Left ventricle myocardium inferior (tissue), 1 donor: ENCODE measurements around the gene PODNL1. TPM values are rescaled to one million over a fixed set of nuclear protein-coding genes. Genes with fewer than 3 reads are reported as not detected.

Experiments used
- DNase-seq: peaks from one replicate; pipeline ENCODE4 v3.0.0-alpha.2; 2020
- H3K27ac ChIP-seq: fragments of 200-600 bp; replicated peaks from 2 replicates; pipeline ENCODE4 v1.8.0; 2021
- H3K27me3 ChIP-seq: fragments of 200-600 bp; 2 replicates; pipeline ENCODE4 v1.8.0; 2021; ENCODE audit warnings: low read depth
- H3K36me3 ChIP-seq: fragments of 200-600 bp; 2 replicates; pipeline ENCODE4 v1.8.0; 2021
- H3K4me1 ChIP-seq: fragments of 200-600 bp; 2 replicates; pipeline ENCODE4 v1.8.0; 2021
- H3K4me3 ChIP-seq: fragments of 200-600 bp; 2 replicates; pipeline ENCODE4 v1.8.0; 2021; ENCODE audit warnings: mild to moderate bottlenecking, moderate library complexity
- H3K9me3 ChIP-seq: fragments of 200-600 bp; replicated peaks from 2 replicates; pipeline ENCODE4 v1.8.0; 2021
- CTCF ChIP-seq: fragments of 200-600 bp; IDR thresholded peaks from 2 replicates; pipeline ENCODE4 v1.8.0; 2021; ENCODE audit warnings: antibody characterized with exemption, mild to moderate bottlenecking, borderline replicate concordance
- intact Hi-C: fragments of 100-400 bp; cut with micrococcal nuclease; formaldehyde crosslinking; loops from one replicate; pipeline ENCODE4 v1.11.0; 2022
- total RNA-seq: library from RNA; stranded (reverse); fragmentation: NEBNext Ultra II Directional; extraction: Animal tissue kit (Norgen Biotek cat#: 25700); gene quantifications from one replicate; pipeline ENCODE4 v1.2.1, GENCODE V29; 2021
- donor health status: DM: no; HTN: yes; CAD: no; lungs with severe emphysema.

Gene PODNL1
- total RNA-seq, 1 donor from 2014 or later: 1.9 TPM

GRCh38 chr19:13984875-13985741 lies 46.9 kb upstream of the PODNL1 start:
- no peak overlapping the region for H3K4me3 ChIP-seq
- intact Hi-C loops: no loop called here
- H3K36me3 ChIP-seq: peaks cover 12% of the 10 kb centered on the region
- H3K27me3 ChIP-seq: no peaks in the 10 kb centered on the region
- no peaks in the 10 kb centered on the region for H3K9me3 ChIP-seq
- no peak for TF ChIP-seq CTCF
- peak overlapping the region; percentile 92 for H3K27ac ChIP-seq
- no peak for DNase-seq
- peaks cover 33% of the 10 kb centered on the region for H3K4me1 ChIP-seq

GRCh38 chr19:13984186-13984585 lies 46.0 kb upstream of the PODNL1 start:
- H3K9me3 ChIP-seq: no peaks in the 10 kb centered on the region
- TF ChIP-seq CTCF: no peak
- peaks cover 12% of the 10 kb centered on the region for H3K36me3 ChIP-seq
- DNase-seq: no peak
- H3K27me3 ChIP-seq: no peaks in the 10 kb centered on the region
- intact Hi-C loops: no loop called here
- no peak overlapping the region for H3K27ac ChIP-seq
- H3K4me3 ChIP-seq: no peak overlapping the region
- peaks cover 39% of the 10 kb centered on the region for H3K4me1 ChIP-seq

- Histone ChIP-seq H3K4me1 (peaks cover 47% of the 10 kb centered on the region), H3K27ac (no peak overlapping the region), H3K4me3 (no peak overlapping the region), H3K27me3 (no peaks in the 10 kb centered on the region), H3K36me3 (peaks cover 12% of the 10 kb centered on the region), H3K9me3 (no peaks in the 10 kb centered on the region)
- no peak for DNase-seq
- TF ChIP-seq CTCF: no peak
- intact Hi-C loops: no loop called here
These were observed 45.1 kb upstream of the PODNL1 start for GRCh38 chr19:13983213-13983889.

DNA sequence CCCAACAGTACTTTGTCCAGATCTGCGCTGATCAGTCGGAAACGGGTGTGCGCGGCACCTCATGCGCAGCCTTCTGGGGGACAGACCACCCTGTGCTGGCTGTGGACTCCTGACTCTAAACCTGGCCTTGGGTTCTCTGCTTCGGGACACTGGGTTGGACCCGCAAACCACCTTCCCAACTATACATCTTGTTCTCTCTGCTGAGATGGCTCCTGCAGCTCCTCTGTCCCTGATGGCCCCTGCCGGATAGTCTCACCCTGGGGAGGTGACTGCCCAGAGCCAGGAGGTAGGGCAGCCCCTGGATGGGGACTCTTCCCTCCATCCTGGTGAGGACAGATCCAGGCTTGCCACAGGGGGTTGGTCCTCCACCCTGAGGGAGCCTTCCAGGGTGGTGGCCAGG lies 44.6 kb upstream of the PODNL1 start:
- no peak for DNase-seq
- no peak overlapping the region for H3K27ac ChIP-seq
- no peak for TF ChIP-seq CTCF
- H3K9me3 ChIP-seq: no peaks in the 10 kb centered on the region
- no peaks in the 10 kb centered on the region for H3K27me3 ChIP-seq
- H3K4me3 ChIP-seq: no peak overlapping the region
- intact Hi-C loops: no loop called here
- H3K4me1 ChIP-seq: peaks cover 47% of the 10 kb centered on the region
- H3K36me3 ChIP-seq: peaks cover 12% of the 10 kb centered on the region

GRCh38 chr19:13981988-13982501 lies 43.8 kb upstream of the PODNL1 start:
- Histone ChIP-seq H3K27me3 (no peaks in the 10 kb centered on the region), H3K4me3 (no peak overlapping the region), H3K4me1 (peaks cover 47% of the 10 kb centered on the region), H3K9me3 (no peaks in the 10 kb centered on the region), H3K27ac (no peak overlapping the region), H3K36me3 (peaks cover 12% of the 10 kb centered on the region)
- intact Hi-C loops: no loop called here
- no peak for DNase-seq
- TF ChIP-seq CTCF: no peak
